Kidney epithelial cell (primary cell): Measurements from ENCODE around the gene CCDC154. TPM values are rescaled to one million over a fixed set of nuclear protein-coding genes. Genes with fewer than 3 reads are reported as not detected.

ENCODE experiments used
- DNase-seq: peaks from one replicate; pipeline ENCODE4 v3.0.0-alpha.2; 2010; ENCODE audit warnings: low read depth
- H3K27me3 ChIP-seq: 2 replicates; pipeline ENCODE4 v1.6.0; 2011; ENCODE audit warnings: low read length; ENCODE audit not compliant: control insufficient read depth, insufficient read depth
- H3K36me3 ChIP-seq: 2 replicates; pipeline ENCODE4 v1.5.1; 2011; ENCODE audit warnings: low read length; ENCODE audit not compliant: control insufficient read depth, insufficient read depth
- H3K4me3 ChIP-seq: 2 replicates; pipeline ENCODE4 v1.5.1; 2011; ENCODE audit warnings: low read depth, mild to moderate bottlenecking, control low read depth, low read length
- total RNA-seq: library from RNA; depleted of rRNA; stranded (reverse); fragments of >200 nt; gene quantifications from 2 replicates; pipeline ENCODE4 v1.2.3, GENCODE V29; 2015
- TF ChIP-seq, protein P1 (sequence below): IDR thresholded peaks from 2 replicates; pipeline ENCODE4 v1.5.1; 2011; ENCODE audit warnings: mild to moderate bottlenecking, moderate library complexity, low read length, control low read depth, inconsistent platforms; ENCODE audit not compliant: insufficient read depth, poor library complexity, severe bottlenecking

CCDC154 gene
- total RNA-seq, 1 donor from 2014 or later, result 0.08 TPM

DNA sequence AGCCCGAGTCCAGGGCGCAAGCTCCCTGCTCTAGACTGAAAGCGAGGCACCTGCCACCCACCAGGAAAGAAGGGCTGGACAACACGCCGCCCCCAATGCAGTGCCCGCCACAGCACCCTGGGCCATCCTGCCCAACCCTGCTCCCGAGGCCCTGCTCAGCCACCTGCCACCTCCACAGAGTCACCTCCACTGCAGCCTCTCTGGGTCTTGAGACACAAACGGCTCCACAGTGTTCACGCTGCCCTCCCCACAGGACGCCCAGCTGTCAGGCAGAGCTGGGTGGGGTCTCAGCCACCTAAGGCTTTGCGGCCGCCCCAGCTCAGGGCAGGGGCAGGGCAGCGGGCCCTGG lies 21.2 kb upstream of the CCDC154 start:
- DNase-seq, result no peak
- Histone ChIP-seq H3K4me3 (no peak overlapping the region), H3K27me3 (no peaks in the 10 kb centered on the region), H3K36me3 (no peaks in the 10 kb centered on the region)
- TF ChIP-seq, protein P1, sequence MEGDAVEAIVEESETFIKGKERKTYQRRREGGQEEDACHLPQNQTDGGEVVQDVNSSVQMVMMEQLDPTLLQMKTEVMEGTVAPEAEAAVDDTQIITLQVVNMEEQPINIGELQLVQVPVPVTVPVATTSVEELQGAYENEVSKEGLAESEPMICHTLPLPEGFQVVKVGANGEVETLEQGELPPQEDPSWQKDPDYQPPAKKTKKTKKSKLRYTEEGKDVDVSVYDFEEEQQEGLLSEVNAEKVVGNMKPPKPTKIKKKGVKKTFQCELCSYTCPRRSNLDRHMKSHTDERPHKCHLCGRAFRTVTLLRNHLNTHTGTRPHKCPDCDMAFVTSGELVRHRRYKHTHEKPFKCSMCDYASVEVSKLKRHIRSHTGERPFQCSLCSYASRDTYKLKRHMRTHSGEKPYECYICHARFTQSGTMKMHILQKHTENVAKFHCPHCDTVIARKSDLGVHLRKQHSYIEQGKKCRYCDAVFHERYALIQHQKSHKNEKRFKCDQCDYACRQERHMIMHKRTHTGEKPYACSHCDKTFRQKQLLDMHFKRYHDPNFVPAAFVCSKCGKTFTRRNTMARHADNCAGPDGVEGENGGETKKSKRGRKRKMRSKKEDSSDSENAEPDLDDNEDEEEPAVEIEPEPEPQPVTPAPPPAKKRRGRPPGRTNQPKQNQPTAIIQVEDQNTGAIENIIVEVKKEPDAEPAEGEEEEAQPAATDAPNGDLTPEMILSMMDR, result no peak

DNA sequence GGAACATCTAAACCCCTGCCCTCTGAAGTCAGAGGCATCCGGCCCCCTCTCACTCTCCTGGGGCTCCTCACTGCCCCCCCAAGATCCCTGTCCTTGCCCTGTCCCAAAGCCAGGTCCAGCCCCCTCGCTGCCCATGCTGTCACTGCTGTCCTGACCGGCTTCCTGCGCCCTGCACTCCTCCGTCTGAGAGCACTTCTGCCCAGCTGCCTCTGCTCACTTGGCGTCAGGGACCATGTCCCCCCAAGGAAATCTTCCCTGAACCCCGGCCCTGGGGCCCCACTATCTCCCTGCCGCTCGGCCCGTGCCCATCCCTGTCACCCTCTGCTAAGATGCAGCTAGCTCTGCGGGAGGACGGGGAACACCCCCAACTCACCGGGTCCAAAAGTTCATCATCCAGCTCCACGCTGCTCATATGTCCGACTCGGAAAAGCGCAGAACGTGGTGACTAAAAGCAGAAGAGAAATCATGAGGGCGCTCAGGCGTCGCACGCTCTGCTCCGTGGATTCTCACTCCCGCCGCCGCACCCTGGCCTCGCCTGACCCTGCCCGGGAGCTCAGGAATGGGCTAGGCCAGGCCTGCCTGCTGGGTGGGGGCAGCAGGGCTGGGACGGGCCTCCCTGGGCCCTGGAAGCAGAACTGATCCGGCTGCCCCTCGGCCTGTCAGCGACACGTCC lies 20.7 kb upstream of the CCDC154 start:
- no peaks in the 10 kb centered on the region for H3K36me3 ChIP-seq
- TF ChIP-seq, protein P1, result no peak
- H3K27me3 ChIP-seq, result no peaks in the 10 kb centered on the region
- H3K4me3 ChIP-seq, result no peak overlapping the region
- no peak for DNase-seq

DNA sequence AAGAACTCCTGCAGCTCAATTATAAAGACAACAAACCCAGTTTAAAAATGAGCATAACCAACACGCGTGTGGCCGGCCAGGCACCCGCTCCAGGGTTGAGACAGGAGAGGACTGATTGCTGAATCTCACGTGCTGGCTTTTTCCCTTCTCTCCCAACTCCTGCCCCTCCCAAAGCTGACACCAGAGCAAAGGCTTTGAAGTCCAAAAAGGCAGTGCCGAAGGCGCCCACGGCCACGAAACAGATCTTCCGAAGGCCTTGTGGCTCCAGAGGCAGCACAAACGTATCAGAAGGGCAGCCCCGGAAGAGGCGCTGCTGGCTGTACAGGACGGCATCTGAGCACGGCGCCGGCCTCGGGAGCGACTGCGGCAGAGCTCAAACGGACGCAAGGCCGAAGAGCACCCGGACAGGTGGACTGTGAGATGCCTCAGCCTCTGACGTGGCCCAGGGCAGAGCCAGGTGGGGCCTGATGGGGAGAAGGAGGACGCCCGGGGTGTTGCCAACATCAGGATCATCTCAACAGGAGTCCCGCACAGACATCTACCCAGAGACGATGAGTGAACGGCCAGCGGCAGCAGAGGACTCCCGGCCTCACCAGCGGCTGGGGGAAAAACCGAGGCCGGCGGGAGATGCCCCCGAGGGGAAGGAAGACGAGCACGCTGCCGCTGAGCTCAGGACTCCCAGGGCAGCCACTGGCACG lies 20.0 kb upstream of the CCDC154 start:
- Histone ChIP-seq H3K36me3 (no peaks in the 10 kb centered on the region), H3K4me3 (no peak overlapping the region), H3K27me3 (no peaks in the 10 kb centered on the region)
- TF ChIP-seq, protein P1, result no peak
- no peak for DNase-seq

DNA sequence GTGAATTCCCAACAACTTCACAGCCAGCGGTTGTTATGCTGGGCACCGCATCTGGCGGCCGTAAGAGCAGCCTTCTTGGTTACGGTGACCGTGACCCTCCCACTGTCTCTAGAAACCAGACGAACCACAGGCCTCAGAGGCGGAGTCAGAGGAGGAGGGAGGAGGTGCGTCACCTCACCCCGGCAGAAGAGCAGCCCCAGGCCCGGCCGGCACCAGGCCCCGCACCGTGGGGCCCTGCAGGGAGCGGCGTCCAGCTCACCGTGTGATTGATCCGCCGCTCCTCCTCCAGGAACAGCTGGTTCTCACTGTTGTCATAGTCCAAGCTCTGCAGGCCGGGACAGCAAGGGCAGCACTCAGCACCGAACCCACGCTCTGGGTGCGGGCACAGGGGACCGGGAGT lies 16.8 kb upstream of the CCDC154 start:
- no peak overlapping the region for H3K4me3 ChIP-seq
- TF ChIP-seq, protein P1, result no peak
- no peak for DNase-seq
- no peaks in the 10 kb centered on the region for H3K36me3 ChIP-seq
- no peaks in the 10 kb centered on the region for H3K27me3 ChIP-seq

DNA sequence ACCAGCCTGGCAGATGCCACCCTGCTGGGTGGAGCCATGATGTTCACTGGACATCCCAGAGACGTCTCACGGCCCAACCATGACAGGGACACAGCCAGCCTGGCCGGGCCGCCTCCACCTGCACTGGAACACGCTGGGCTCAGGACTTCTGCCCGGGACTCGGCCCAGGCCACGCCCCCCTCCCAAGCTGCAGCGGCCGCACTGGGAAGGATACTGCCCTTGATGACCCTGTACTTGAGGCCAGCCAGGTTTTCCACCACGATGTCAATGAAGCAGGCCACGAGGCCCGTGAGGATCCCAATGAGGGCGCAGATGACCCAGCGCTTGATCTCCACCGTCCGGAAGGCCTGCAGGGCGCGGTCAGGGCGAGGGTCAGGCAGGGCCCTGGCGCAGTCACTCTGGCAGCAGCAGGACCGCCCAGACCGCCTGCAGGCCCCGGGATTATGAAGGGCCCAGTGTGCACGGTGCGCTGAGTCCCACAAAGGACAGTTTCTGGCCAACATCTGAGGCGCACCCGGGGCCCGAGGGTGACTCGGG lies 16.3 kb upstream of the CCDC154 start:
- H3K4me3 ChIP-seq, result no peak overlapping the region

More for the DNA sequence above, 16.3 kb upstream of the CCDC154 start:
- DNase-seq, result no peak
- Histone ChIP-seq H3K36me3 (no peaks in the 10 kb centered on the region), H3K27me3 (no peaks in the 10 kb centered on the region)
- TF ChIP-seq, protein P1, result no peak
